Measurements from ENCODE around the gene WTIP. TPM values are rescaled to one million over a fixed set of nuclear protein-coding genes. Genes with fewer than 3 reads are reported as not detected.

WTIP gene
- total and polyA plus RNA-seq, 2 of the 13 experiments (the other 11 are each of a cell fraction or from before 2014, with no cell fraction given): 15.0 to 18.1 TPM

DNA sequence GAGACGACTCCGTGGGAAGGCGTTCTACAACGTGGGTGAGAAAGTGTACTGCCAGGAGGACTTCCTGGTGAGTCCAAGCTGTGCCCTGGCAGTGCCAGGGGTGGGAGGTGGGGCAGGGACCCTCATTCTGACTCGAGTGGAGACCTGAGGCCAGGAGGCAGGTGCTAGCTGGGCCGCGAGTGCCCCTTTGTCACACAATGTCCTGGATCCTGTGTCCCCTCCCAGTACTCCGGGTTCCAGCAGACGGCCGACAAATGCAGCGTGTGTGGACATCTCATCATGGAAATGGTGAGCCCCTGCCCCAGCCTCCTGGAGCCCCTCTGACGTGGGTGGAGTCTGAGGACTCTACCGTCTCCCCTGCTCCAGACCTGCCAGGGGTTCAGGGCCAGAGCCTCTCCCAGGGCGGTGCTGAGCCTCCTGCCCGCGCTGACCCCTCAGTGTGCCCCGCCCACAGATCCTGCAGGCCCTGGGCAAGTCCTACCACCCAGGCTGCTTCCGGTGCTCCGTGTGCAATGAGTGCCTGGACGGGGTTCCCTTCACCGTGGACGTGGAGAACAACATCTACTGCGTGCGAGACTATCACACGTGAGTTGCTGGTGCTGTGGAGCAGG is 11.6 kb downstream of the WTIP start:
- no peak overlapping the region for H3K27ac ChIP-seq (ENCODE audit: extremely low read length, insufficient read depth, low read length)
- 95% methylated on average over 13 of the region's 25 CpGs for WGBS (ENCODE audit: low lambda C conversion rate)
- intact Hi-C loops (cut with micrococcal nuclease; ENCODE audit: unreplicated experiment) (no loop called here), in situ Hi-C loops (cut with HindIII; ENCODE audit: extremely low pct_ligation_motif_present, low pct_unique_long_range_greater_than_20kb) (no loop called here)
- no peaks in the 10 kb centered on the region for H3K4me1 ChIP-seq (ENCODE audit: insufficient read depth, low read length)
- H3K9ac ChIP-seq (ENCODE audit: insufficient read depth, low read depth, low read length): no peak overlapping the region
- FAIRE-seq (no peak), DNase-seq (ENCODE audit: low spot score) (no peak), ATAC-seq (no peak)
- no peak overlapping the region for H3K4me3 ChIP-seq (replicated peaks in 1 of 3; ENCODE audit: insufficient read depth in 1 of 3, low read depth in 2 of 3, low read length in 3 of 3)
- no peaks in the 10 kb centered on the region for H3K27me3 ChIP-seq (ENCODE audit: control insufficient read depth in 1 of 2, insufficient read depth in 2 of 2, low read length in 2 of 2)
- POLR2A ChIA-PET: interaction anchor here (0.6 kb wide), 1 partner anchor 48 kb away, joined by 4 read pairs; no protein-coding TSS in a partner anchor
- H2AFZ ChIP-seq (ENCODE audit: low read length): no peak overlapping the region
- H3K4me2 ChIP-seq (ENCODE audit: low read depth, low read length): no peak overlapping the region
- H3K79me2 ChIP-seq (ENCODE audit: insufficient read depth, low read length): no peaks in the 10 kb centered on the region
- no peaks in the 10 kb centered on the region for H3K9me3 ChIP-seq (ENCODE audit: low read length)
- CTCF ChIA-PET (ENCODE audit: low intra/inter-chr PET ratio, low total read pairs): no interaction called here
- peaks cover 13 to 15% of the 10 kb centered on the region in 2 experiments; a peak in 3 of 5 replicates for H3K36me3 ChIP-seq (replicated peaks in 1 of 2; ENCODE audit: control insufficient read depth in 1 of 2, insufficient read depth in 2 of 2, low read length in 2 of 2)
- H4K20me1 ChIP-seq (ENCODE audit: insufficient read depth, low read length): no peaks in the 10 kb centered on the region
- BruUV-seq (replicated peaks): no TSS peak
- TF ChIP-seq, protein P1, sequence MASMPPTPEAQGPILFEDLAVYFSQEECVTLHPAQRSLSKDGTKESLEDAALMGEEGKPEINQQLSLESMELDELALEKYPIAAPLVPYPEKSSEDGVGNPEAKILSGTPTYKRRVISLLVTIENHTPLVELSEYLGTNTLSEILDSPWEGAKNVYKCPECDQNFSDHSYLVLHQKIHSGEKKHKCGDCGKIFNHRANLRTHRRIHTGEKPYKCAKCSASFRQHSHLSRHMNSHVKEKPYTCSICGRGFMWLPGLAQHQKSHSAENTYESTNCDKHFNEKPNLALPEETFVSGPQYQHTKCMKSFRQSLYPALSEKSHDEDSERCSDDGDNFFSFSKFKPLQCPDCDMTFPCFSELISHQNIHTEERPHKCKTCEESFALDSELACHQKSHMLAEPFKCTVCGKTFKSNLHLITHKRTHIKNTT (CRISPR knock-in tag; IDR thresholded peaks at IDR 0.05): no peak
- no peak for TF ChIP-seq SRF (IDR thresholded peaks at IDR 0.05; ENCODE audit: low read depth, low read length)
- TF ChIP-seq SNRNP70 (IDR thresholded peaks at IDR 0.05; ENCODE audit: low read depth, low read length): no peak
- TF ChIP-seq, protein P2, sequence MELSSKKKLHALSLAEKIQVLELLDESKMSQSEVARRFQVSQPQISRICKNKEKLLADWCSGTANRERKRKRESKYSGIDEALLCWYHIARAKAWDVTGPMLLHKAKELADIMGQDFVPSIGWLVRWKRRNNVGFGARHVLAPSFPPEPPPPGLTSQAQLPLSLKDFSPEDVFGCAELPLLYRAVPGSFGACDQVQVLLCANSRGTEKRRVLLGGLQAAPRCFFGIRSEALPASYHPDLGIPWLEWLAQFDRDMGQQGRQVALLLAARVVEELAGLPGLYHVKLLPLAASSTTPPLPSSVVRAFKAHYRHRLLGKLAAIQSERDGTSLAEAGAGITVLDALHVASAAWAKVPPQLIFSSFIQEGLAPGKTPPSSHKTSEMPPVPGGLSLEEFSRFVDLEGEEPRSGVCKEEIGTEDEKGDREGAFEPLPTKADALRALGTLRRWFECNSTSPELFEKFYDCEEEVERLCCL (CRISPR knock-in tag; IDR thresholded peaks at IDR 0.05; ENCODE audit: borderline replicate concordance): no peak
- TF ChIP-seq ZNF121 (CRISPR knock-in tag; IDR thresholded peaks at IDR 0.05): no peak
- no peak for TF ChIP-seq ZNF331 (CRISPR knock-in tag; IDR thresholded peaks at IDR 0.05)
- TF ChIP-seq, protein P3, sequence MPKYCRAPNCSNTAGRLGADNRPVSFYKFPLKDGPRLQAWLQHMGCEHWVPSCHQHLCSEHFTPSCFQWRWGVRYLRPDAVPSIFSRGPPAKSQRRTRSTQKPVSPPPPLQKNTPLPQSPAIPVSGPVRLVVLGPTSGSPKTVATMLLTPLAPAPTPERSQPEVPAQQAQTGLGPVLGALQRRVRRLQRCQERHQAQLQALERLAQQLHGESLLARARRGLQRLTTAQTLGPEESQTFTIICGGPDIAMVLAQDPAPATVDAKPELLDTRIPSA (CRISPR knock-in tag; IDR thresholded peaks at IDR 0.05; ENCODE audit: borderline replicate concordance): no peak
- no peak for TF ChIP-seq ZNF337 (CRISPR knock-in tag; IDR thresholded peaks at IDR 0.05; ENCODE audit: borderline replicate concordance, low read depth)
- no peak for TF ChIP-seq SUZ12 (IDR thresholded peaks at IDR 0.05; ENCODE audit: low read depth, low read length)
- TF ChIP-seq, protein P4, sequence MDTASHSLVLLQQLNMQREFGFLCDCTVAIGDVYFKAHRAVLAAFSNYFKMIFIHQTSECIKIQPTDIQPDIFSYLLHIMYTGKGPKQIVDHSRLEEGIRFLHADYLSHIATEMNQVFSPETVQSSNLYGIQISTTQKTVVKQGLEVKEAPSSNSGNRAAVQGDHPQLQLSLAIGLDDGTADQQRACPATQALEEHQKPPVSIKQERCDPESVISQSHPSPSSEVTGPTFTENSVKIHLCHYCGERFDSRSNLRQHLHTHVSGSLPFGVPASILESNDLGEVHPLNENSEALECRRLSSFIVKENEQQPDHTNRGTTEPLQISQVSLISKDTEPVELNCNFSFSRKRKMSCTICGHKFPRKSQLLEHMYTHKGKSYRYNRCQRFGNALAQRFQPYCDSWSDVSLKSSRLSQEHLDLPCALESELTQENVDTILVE (CRISPR knock-in tag; IDR thresholded peaks at IDR 0.05): no peak
- no peak for TF ChIP-seq ZBTB7A (CRISPR knock-in tag; IDR thresholded peaks at IDR 0.05)
- TF ChIP-seq ZFYVE20 (CRISPR knock-in tag; IDR thresholded peaks at IDR 0.05; ENCODE audit: borderline replicate concordance, low read depth): no peak
- TF ChIP-seq, protein P5, sequence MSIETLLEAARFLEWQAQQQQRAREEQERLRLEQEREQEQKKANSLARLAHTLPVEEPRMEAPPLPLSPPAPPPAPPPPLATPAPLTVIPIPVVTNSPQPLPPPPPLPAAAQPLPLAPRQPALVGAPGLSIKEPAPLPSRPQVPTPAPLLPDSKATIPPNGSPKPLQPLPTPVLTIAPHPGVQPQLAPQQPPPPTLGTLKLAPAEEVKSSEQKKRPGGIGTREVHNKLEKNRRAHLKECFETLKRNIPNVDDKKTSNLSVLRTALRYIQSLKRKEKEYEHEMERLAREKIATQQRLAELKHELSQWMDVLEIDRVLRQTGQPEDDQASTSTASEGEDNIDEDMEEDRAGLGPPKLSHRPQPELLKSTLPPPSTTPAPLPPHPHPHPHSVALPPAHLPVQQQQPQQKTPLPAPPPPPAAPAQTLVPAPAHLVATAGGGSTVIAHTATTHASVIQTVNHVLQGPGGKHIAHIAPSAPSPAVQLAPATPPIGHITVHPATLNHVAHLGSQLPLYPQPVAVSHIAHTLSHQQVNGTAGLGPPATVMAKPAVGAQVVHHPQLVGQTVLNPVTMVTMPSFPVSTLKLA (IDR thresholded peaks at IDR 0.05): no peak
- TF ChIP-seq RNF2 (conservative IDR thresholded peaks at IDR 0.05; ENCODE audit: low read depth): no peak
- TF ChIP-seq TAF1 (CRISPR knock-in tag; IDR thresholded peaks at IDR 0.05): no peak
- TF ChIP-seq ZNF816 (CRISPR knock-in tag; IDR thresholded peaks at IDR 0.05; ENCODE audit: borderline replicate concordance): no peak
- TF ChIP-seq, protein P6, sequence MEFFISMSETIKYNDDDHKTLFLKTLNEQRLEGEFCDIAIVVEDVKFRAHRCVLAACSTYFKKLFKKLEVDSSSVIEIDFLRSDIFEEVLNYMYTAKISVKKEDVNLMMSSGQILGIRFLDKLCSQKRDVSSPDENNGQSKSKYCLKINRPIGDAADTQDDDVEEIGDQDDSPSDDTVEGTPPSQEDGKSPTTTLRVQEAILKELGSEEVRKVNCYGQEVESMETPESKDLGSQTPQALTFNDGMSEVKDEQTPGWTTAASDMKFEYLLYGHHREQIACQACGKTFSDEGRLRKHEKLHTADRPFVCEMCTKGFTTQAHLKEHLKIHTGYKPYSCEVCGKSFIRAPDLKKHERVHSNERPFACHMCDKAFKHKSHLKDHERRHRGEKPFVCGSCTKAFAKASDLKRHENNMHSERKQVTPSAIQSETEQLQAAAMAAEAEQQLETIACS (CRISPR knock-in tag; IDR thresholded peaks at IDR 0.05): no peak
- TF ChIP-seq IRX3 (CRISPR knock-in tag; IDR thresholded peaks at IDR 0.05; ENCODE audit: borderline replicate concordance, low read depth): no peak
